ENCODE results near the gene GPA33.

GPA33 gene, protein sequence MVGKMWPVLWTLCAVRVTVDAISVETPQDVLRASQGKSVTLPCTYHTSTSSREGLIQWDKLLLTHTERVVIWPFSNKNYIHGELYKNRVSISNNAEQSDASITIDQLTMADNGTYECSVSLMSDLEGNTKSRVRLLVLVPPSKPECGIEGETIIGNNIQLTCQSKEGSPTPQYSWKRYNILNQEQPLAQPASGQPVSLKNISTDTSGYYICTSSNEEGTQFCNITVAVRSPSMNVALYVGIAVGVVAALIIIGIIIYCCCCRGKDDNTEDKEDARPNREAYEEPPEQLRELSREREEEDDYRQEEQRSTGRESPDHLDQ

DNA sequence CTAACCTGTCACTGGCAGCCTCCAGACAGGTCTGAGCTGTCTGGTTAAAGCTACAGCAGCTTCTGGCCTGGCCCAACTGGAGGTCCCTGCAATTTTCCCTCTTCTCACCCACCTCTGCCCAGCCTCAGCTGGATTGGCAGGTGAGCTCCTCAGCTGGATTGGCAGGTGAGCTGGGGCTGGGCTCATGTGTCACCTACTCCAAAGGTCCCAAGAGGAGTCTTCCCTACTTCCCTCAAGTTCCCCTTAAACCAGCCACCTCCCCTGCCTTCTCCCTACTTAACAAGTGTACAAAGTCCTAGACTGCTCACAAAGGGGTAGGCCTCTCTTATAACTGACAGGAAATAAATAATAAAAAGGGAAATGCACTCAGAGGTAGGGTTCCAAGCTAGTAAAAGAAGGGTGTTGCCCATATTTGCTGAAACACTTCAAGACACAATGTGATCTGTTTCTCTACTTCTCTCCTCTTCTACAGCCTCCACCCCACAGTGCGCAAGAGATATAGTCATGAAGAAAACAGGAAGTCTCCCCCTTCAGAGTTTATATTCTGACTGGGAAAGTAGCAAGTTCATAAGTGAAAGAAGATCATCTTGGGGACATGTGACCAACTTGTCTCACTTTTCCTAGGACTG lies at the start of gene GPA33:
Gene GPA33 (minus strand): TSS at position 64 of the 629 bp plus-strand sequence. CDS start 90 bp downstream, outside the sequence.
- DNase-seq (ENCODE audit: low read depth in 2 of 2) = no peak

DNA sequence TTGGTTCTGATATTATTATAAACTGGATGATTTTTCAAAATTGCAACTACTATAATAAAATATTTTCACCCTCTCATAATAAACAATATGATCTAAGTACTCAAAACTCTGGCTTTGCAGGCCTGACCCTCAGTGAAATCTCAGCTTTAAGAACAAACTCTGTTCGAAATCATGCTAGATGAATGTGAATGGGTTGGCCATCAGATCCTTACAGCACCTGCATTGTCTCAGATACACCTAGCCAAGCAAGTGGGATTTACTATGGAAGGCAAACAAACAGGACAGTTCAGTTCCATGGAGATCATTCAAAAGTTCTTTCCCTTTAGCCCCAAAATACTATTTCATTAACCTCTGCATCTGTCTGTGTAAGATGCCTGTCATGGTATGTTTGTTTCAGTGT lies 48.5 kb upstream of the GPA33 start:
- no peak for DNase-seq (ENCODE audit: low read depth in 2 of 2)

DNA sequence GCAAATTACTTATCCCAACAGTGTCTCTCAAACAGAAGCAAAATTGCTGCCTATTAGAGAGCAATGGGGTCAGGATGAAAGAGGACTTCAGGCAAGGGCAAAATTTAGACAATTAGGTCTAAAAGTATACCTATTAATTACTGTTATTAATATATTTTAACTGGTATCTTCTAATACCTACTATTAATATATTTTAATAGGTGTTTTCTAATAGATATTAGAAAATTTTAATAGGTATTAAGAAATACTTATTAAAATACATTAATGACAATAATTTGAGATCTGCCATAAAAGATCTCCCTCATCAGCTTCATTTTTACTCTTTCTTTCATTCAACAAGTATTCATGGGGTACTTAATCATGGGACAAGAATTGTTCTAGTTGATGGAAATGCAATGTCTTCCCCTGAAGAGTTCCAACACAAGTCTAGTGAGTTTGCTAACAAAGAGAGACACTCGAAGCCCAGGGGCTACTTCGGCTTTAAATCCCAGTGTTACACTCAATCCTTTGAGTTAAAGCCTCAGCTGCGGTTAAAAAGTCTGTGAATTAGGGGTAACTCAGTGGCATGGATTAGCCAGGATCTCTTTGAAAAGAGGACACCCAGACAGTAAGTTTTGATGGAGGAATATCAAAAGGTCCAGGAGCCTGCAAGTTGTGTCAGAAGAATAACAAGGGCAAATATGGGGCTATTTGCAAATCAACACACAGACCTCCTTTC lies 47.8 kb upstream of the GPA33 start:
- no peak for DNase-seq (ENCODE audit: low read depth in 2 of 2)

DNA sequence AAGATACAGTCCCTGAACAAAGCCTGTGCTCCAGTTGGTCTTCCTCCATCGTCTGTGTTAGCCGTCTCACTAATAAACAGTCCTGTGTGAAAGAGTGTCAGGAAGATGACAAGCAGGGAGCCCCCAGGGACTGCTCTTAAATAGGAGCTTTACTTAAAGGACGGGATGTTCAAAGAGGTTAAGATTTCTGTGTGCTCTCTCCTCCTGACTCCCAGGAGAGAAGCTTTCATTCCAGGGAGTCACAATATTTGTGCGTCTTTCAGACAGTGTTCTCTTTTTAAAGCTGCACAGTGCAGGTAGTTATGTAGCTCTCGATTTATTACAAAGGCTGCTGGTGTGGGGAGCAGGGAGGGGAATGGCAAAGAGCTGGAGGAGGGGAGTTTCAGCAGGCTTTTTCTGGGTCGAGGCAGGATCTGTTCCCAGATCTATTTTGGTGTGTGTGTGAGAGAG lies 47.2 kb upstream of the GPA33 start:
- no peak for DNase-seq (ENCODE audit: low read depth in 2 of 2)

DNA sequence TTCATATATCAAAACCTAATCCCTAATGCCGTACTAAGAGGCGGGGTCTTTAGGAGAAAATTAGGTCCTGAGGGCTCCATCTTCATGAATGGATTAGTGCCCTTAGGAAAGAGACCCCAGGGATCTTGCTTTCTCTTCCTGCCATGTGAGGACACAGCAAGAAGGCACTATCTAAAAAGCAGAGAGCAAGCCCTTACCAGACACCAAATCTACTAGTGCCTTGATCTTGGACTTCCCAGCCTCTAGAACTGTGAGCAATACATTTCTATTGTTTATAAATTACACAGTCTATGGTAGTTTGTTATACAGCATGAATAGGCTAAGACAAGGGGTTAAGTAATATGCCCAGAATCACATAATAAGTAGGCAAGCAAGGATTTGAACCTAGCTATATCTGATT lies 46.6 kb upstream of the GPA33 start:
- no peak for DNase-seq (ENCODE audit: low read depth in 2 of 2)

DNA sequence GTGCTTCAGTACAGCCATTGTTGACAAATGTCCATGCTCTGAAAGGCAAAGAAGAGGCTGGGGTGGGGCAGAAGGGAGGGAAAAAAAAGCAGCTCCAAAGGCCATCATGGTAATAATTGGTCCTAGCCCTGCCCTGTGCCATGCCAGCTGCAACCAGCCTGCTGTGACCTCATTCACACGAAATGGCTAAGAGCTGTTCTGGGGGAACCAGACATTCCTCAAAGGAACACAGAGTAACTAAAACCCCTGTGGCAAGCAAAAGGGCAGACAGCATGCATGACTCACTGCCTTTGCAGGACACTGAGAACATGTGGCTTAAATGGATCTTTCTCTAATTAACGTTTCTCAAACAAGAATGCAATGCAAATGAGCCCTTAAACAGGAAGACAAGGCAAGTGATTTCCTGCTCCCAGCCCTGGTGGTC lies 46.0 kb upstream of the GPA33 start:
- no peak for DNase-seq (ENCODE audit: low read depth in 2 of 2)

- no peak for DNase-seq (ENCODE audit: low read depth in 2 of 2)
These were observed 45.2 kb upstream of the GPA33 start for GRCh38 chr1:167135281-167135840.

- no peak for DNase-seq (ENCODE audit: low read depth in 2 of 2)
These were observed 42.3 kb upstream of the GPA33 start for GRCh38 chr1:167132301-167133010.

DNA sequence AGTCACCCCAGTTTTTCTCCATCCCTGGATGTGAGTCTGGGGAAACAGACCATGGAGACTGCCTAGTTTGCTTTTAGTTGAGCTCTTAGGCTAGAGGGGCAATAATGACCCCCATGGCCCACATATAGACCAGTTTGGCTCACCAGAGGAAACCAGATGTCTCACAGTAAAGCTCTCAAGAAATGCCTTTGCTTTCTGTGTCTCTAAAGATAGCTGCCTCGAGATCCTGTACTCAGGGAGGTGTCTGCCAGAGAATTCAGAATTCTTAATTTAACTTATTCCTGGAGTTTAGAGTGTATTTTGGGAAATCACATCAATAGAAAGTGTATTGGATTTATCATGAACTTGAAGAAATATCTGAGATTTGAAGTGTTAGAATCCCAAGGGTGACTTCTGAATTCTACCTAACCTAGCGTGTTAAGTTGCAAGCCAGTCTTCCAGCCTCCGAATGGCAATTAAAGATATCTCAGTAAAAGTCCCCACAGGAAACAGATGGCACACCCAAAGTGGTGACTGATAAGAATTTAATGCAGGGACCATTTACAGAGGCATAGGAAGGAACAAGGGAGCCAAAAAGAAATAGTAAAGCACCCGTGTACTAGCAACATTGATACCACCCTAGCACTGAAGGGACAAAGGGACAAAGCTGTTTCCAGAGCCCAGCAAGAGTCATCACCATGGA lies 40.8 kb upstream of the GPA33 start:
- DNase-seq (ENCODE audit: low read depth in 2 of 2) = no peak

GRCh38 chr1:167128261-167129227 lies 38.4 kb upstream of the GPA33 start:
- no peak for DNase-seq (ENCODE audit: low read depth in 2 of 2)

DNA sequence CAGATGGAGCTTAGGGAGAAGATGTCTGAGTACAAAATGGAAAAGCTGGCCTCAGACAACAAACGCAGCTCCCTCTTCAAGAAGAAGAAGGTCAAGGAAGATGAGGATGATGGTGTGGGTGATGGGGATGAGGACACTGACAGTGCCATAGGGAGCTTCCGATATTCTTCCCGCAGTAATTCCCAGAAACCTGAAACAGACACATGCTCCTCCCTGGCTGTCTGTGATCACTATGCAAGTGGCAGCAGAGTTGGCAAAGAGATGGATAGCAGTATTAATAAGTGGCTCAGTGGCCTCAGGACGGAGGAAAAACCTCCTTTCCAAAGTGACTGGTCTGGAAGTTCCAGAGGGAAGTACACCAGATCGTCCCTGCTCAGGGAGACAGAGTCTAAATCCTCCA lies 37.5 kb upstream of the GPA33 start:
- no peak for DNase-seq (ENCODE audit: low read depth in 2 of 2)

GRCh38 chr1:167127236-167127635 lies 37.1 kb upstream of the GPA33 start:
- no peak for DNase-seq (ENCODE audit: low read depth in 2 of 2)

DNA sequence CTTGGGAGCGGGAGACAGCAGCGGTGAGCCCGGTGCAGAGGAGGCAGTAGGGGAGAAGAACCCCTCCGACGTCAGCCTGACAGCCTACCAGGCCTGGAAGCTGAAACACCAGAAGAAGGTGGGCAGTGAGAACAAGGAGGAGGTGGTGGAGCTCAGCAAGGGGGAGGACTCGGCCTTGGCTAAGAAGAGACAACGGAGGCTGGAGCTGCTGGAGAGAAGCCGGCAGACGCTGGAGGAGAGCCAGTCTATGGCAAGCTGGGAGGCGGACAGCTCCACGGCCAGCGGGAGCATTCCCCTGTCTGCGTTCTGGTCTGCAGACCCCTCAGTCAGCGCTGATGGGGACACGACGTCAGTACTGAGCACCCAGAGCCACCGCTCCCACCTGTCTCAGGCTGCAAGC lies 36.6 kb upstream of the GPA33 start:
- no peak for DNase-seq (ENCODE audit: low read depth in 2 of 2)

DNA sequence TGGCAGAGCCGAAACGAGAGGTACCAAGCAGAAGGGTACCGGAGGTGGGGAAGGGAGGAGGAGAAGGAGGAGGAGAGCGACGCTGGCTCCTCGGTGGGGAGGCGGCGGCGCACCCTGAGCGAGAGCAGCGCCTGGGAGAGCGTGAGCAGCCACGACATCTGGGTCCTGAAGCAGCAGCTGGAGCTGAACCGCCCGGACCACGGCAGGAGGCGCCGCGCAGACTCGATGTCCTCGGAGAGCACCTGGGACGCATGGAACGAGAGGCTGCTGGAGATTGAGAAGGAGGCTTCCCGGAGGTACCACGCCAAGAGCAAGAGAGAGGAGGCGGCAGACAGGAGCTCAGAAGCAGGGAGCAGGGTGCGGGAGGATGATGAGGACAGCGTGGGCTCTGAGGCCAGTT lies 36.1 kb upstream of the GPA33 start:
- no peak for DNase-seq (ENCODE audit: low read depth in 2 of 2)

- no peak for DNase-seq (ENCODE audit: low read depth in 2 of 2)
These were observed 32.4 kb upstream of the GPA33 start for GRCh38 chr1:167122568-167122967.

- no peak for DNase-seq (ENCODE audit: low read depth in 2 of 2)
These were observed 31.9 kb upstream of the GPA33 start for GRCh38 chr1:167122121-167122480.

DNA sequence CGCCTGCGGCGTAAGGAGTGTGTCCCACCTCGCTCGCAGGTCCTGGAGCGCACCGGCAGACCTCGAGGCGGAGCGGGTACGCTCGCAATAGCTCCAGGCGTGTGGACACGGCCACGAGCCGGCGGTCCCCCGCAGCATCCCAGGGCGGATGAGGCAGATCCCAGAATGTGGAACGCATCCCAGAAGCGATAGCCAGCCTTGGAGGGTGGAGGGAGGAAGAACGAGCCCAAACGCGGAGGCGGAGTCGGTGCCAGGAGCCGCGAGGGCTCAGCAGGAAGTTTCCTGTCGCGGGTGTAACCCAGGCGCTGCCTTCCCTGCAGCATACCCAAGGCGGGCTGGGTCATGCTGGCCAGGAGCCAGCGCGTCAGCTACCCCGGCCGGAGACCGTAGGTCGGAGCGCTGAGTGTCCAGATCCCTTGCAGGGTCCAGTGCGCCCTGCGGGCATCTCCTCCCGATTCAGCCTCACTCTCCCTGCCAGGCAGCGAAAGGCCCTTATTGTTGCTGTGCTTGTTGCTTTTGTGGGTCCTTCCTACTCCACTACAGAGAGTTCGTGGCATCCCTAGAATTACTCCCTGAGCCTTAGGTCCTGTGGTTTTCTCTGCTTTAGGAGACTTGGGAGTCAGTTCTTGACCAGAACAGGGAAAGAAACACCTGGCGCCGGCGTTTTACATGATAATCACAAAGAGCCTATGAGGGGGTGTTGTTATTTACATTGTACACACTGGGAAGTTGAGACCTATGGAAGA lies 31.4 kb upstream of the GPA33 start:
- no peak for DNase-seq (ENCODE audit: low read depth in 2 of 2)

DNA sequence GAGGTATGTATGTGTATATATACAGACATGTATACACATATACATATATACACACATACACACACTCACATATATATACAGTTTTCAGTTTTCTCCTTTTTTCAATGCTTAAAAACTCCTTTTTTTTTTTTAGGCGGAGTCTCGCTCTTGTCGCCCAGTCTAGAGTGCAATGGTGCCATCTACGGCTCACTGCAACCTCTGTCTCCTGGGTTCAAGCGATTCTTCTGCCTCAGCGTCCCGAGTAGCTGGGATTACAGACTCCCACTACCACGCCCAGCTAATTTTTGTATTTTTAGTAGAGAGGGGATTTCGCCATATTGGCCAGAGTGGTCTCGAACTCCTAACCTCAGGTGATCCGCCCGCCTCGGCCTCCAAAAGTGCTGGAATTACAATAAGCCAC lies 30.7 kb upstream of the GPA33 start:
- no peak for DNase-seq (ENCODE audit: low read depth in 2 of 2)

DNA sequence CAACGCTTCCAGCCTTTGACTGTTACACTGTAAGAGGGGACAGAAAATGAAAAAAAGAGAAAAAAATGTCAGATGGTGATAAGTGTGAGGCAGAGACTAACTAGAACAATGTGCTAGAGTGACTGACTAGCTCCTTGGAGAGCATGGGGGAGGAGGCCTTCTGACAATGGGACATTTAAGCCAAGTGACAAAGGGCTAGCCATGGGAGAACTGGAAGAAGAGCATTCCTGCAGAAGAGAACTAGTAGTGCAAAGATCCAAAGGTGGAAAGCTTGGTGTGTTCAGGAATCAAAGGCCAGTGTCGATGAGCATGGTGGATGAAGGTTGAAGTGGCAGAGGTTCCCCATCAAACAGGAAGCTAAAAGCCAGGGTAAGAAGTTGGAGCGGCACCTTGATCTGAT lies 29.5 kb upstream of the GPA33 start:
- DNase-seq (ENCODE audit: low read depth in 2 of 2) = no peak

GRCh38 chr1:167118188-167118587 lies 28.0 kb upstream of the GPA33 start:
- DNase-seq (ENCODE audit: low read depth in 2 of 2) = no peak

Data from activated CD8-positive, alpha-beta memory T cell treated with anti-CD3 and anti-CD28 coated beads for 4 hours (primary cell).